ENCODE measurements around the gene GPR89A.
"Not testable (repeated sequence)": the region's sequence is repeated elsewhere in the genome, so short reads cannot be mapped to it uniquely, and the experiment has no call there.

Gene GPR89A

DNA sequence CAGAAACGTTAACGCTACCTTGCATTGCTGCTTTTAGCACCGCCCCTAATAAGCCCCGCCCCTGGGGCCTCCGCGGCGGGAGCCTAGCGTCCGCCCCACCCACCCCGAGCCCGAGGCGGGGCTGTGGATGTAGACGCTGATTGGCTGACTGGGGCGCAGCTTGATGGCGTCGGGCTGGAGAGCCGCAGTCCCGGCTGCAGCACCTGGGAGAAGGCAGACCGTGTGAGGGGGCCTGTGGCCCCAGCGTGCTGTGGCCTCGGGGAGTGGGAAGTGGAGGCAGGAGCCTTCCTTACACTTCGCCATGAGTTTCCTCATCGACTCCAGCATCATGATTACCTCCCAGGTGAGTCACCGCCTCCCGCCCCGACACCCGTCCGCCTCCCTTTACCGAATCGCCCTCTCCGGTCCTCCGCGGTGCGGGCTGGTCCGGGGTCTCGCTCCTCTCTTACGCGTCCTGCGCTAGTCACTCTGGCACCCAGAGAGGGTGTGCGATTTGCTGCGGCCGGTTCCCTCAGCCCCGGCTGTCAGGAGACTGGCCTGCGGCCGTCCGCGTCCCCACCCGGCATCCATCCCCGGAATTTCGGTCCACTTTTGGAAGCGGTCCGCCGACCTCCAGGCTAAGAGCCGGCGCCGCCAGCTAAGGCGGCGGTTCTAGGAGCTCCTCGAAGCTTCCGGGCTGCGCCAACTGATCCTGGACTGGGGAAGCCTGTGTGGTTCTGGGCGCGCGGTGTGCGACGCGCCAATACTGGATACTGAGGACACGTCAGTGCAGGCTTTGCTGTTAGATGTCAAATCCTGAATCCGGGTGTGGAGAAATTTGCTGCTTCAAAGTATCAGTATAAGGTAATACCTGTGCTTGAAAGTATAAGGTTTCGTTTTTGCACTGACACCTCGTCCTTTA is at the start of gene GPR89A:
Gene GPR89A, plus strand, starts transcription at position 156 of the 901 bp plus-strand sequence. Its CDS starts 146 bp downstream, at position 302.
- peak; percentile 91 for DNase-seq

DNA sequence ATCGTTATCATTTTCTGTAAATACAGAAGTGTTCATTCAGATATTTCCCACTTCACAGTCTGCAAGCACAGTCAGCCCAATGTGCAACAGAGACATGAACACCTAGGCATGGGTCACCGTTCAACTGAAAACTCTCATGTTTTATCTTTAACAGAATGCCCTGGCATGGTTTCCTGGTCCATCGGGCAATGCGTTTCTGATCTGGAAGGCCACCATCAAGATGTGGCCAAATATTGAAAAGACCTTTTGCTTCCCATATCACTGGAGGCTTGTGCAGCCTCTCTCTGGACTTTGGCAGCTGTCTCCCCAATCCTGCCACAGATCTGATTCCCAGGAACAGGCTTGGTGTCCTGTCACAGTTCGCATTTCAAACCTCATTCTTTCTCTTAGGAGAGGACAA is 21.0 kb upstream of the GPR89A start:
- DNase-seq = not testable (repeated sequence)

DNA sequence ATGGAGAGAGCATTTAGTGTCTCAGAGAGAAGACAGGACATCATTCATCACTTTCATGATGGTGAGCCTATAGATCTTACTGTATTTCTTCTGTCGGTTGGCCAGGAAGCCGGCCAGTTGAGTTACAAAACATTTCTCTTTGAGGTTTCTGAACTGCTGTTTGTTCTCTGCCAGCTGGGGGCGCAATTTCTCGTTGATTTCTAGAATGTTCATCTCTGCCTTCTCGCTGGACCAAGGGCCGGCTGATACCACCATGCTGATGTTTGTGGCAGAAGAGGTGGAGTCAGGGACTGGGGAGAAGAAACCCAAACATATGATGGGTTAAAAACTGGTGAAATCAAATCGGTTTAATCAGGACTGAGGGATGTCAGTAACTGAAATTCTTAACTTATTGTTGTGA is 17.0 kb upstream of the GPR89A start:
- DNase-seq = not testable (repeated sequence)

DNA sequence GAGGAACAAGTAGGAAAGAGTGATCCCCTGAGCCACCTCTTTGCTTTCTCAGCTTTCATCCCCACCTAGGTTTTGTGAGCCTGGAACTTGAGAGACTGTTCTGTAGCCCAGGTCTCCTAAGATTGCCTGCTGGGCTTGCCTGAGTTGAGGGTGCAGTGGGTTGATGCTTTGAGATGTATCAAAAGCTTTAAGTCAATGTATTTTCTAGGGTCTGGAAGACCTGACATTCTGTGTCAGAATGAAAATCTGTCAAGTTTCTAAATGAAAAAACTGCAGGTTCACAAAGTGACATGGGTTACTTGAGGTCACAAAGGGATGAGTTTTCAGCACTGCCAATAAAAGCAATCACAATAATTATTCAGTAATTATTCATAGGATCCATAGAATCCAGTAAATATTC is 15.4 kb upstream of the GPR89A start:
- not testable (repeated sequence) for DNase-seq

DNA sequence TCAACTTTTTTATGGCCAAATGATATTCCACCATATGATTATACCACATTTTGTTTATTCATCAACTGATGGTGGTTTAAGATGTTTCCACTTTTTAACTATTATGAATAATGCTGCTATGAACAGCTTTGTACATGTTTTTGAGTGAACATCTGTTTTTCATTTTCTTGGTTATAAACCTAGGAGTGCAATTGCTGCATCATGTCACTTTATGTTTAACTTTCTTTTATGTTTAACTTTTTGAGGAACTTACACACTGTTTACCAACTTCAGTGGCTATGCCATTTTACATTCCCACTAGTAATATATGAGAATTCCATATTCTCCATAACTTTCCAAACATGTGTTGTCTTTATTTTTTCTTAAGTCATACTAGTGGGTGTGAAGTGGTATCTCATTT is 12.4 kb upstream of the GPR89A start:
- DNase-seq = not testable (repeated sequence)

DNA sequence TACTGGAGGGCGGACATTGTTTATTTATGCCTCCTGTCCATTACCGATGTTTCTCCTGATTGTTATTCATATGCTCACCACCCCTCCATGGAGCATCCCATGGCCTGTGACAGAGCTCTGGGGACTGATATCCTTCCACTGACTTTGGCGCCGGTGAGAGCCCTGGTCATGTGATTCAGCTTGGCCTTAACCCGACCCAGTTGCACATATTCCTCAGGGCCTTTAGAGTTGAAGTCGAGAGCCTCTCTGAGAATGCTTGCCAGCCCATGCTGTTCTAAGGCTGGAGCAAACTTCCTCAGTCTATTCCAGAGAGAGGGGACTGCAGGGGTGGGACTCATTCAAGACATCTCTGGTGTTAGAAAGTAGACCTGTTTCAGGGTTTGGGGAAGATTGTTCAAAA is 11.6 kb upstream of the GPR89A start:
- DNase-seq = not testable (repeated sequence)

DNA sequence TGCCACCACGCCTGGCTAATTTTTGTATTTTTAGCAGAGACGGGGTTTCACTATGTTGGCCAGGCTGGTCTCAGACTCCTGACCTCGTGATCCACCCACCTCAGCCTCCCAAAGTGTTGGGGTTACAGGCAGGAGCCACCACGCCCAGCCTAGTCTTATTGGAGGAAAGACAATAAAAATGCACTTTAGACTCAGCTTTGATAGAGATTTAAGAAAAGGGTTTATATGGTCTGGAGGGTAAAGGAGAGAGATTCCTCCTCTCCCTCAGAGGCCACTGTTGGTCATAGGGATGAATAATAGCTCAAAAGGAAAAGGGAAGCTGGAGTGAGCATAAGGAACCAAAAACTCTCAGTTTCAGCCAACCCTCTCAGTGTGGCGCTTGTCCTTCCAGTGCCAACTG is 8.4 kb upstream of the GPR89A start:
- DNase-seq = not testable (repeated sequence)

DNA sequence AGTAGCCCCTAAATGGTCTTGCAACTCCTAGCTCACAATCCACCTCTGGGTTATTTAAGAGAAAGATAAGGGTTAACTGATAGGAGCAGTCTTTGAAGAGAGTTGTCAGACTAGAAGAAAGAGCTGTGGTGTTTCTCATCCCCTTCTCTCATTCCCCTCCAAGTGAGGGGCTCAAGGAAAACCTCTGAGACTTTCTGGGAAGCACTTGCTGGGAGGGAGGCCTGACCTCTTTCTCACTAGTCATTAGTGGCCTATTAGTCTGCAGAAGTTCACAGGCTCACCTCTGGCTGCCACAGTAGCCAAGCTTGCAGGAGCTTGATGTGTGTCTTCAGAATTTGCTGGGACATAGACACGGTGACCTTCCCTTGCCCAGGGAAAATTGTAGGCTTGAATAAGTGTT is 6.2 kb upstream of the GPR89A start:
- DNase-seq = no peak

DNA sequence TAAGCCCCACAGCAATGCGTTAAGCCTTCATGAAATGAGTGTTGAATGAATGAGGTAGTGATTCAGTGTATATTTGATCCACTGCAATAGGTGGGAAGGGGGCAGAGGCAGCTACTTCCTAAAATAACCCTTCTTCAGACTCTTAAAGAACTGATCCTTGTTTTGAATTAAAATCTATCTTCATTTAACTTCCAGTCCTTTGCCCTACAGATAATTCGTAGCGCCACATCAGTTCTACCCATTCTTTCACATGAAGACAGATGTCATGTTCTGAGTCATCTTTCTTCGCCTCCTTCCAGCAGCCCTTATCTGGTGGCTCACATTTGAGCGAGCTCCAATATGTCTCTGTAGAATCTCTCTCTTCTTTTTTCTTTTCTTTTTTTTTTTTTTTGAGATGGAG is 948 bp upstream of the GPR89A start:
- not testable (repeated sequence) for DNase-seq

DNA sequence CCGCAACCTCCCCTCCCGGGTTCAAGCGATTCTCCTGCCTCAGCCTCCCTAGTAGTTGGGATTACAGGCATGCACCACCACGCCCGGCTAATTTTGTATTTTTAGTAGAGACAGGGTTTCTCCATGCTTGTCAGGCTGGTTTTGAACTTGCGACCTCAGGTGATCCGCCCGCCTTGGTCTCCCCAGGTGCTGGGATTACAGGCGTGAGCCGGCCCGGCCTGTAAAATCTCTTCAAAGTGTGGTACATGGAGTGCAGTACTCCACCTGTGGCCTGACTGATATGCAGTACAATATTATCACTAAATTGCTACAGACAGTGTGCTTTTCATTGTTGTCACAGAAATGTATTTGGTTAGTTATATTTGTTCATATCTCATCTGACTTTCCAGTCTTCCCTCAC is 499 bp upstream of the GPR89A start:
- not testable (repeated sequence) for DNase-seq

DNA sequence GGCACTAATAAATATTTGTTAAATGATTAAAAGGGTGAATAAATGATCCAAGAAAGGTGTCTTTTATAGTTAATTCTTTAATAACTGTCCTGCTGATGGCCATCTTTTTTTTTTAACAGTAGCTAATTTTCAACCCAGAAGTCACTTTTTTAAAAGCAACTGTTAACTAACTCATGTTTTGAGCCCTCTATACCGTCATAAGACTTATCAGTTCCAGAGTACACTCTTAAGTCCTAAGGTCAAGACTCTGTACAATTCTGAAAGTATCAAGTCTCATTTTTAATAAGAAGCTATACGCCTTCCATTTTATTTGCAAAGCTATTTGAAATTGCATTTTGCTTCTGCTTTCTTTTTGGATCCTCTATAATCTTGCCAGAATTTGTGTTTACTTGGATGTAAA is 3.0 kb downstream of the GPR89A start:
- not testable (repeated sequence) for DNase-seq

DNA sequence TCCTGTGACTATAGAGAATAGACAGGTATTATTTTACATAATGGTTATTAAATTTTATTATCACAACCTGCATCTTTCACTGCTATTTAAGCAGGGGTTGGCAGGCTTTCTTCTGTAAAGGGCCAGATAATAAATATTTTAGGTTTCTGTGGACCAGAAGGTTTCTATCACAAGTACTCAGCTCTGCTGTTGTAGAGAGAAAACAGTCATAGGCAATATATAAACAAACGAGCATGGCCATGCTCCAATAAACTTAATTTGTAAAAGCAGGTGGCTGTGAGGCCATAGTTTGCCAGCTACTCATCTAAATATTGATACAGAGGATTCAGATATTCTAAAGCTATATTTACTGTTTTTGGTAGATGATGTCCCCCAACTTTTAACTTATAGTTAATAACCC is 12.3 kb downstream of the GPR89A start:
- not testable (repeated sequence) for DNase-seq

DNA sequence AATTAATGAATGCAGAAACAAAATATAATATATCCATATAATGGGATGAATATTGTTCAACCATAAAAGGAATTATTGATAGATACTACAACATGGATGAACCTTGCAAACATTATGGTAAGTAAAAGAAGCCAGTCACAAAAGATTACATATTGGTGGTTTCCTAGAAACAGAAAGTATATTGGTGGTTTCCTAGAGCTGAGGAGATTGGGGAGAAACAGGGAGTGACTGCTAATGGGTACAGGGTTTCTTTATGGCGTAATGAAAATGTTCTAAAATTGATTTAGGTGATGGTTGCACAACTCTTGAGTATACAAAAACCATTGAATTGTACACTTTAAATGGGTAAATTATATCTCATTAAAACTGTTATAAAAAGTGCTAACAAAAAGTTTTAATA is 14.4 kb downstream of the GPR89A start:
- DNase-seq = not testable (repeated sequence)

DNA sequence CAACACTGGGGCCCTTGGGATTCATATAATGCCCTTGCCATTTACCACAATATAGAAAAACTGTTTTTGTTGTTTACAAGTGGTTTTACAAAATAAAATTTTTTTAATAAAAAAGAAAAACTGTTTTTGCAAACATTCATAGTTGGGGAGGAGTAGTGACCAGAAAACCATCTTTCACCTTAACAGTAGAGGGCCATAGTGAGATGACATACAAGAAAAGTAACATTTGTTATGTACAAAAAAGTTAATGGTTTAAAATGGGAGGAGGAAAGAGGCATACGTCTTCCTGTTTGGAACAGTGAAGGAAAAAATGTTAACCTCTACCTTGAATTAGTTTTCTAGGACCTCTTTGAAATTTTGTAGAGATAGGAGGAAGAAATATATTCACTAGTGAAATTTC is 28.4 kb downstream of the GPR89A start:
- not testable (repeated sequence) for DNase-seq

DNA sequence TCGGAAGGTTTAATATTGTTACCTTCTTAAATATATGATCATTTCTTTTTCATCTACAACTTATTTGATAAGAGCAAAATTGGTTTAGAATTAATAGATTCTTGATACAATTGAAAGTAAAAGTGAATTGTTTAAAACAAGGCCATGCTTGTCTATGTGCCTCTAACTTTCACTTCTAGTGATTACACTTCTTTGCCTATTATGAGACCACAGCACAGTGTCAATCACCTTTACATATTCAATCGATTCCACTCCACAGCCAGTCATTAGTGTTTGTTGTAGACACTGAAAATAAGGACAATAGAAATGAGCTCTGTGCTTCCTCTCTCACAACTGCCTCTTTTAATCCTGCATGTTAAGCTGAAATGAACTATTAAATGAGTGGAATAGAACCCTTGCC is 34.1 kb downstream of the GPR89A start:
- DNase-seq = not testable (repeated sequence)

DNA sequence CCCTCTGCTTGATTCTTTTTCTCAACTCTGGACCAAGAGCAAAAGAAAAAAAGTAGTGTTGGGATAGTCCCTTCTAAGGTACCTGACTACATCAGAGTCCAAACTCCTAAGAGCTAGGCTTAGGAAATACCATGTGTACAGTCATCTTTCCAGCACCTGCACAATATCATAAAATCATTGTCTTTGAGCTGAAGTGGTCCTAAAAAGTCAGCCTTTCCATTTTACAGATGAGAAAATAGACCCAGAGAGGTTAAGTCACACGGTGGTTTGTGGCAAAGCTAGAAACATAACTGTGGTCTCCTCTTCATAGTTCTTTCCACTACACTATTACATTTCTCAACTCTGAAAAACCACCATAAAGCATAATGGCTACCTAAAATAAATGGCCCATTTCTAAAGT is 36.2 kb downstream of the GPR89A start:
- not testable (repeated sequence) for DNase-seq

DNA sequence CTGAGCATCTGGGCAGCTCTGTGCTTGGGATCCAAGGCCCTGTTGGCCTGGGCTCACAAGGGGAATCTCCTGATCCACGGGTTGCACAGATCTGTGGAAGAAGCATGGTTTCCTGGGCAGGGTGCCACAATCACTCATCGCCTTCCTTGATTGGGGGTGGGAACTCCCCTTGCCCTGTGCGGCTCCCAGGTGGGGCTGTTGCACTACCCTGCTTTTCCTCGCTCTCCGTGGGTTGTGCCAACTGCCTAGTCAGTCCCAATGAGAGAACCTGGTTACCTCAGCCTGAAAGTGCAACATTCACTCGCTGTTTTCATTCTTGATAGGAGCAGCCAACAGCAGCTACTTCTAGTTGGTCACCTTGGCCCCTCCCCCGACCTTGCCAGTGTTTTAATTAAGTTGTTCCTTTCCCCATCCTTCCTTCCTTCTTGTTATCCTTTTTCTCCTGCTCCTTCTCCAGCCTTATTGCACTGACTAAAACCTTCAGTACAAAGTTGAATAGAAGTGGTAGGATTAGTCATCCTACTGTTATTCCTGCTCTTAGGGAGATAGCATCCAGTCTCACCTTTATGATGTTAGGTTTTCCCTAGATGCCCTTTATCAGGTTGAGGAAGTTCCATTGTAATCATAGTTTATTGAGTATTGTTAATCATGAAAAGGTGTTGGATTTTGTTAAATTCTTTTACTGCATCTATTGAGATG is 48.6 kb downstream of the GPR89A start:
- DNase-seq = not testable (repeated sequence)

DNA sequence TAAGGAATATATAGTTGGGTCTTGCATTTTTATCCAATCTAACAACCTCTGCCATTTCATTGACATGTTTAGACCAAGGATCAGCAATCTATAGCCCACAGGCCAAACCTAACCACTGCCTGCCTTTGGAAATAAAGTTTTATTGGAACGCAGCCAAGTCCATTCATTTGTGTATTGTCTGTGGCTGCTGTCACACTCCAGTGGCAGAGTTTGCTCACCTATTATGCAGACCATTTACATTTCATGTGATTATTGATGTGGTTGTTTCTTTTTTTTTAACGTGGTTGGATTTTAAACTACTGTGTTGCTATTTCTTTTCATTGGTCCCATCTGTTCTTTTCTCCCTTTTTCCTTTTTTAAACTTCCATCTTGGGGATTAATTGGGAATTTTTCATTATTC is 54.7 kb downstream of the GPR89A start:
- peak; percentile 27 for DNase-seq

DNA sequence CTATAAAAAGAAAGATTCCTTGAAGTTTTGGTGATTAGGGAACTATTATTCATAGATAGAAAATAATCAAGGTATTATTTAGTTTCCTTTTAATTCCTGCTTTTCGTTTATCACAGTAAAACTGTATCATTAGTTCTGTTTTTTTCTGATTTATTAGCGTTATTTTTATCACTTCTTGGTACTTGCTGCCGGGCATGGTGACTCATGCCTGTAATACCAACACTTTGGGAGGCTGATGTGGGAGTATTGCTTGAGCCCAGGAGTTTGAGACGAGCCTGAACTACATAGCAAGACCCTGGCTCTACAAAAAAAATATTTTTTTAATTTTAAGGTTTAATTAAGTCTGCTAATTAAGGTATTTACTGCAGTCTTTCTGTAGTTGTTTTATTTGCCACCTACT is 57.2 kb downstream of the GPR89A start:
- DNase-seq = peak; percentile 18

DNA sequence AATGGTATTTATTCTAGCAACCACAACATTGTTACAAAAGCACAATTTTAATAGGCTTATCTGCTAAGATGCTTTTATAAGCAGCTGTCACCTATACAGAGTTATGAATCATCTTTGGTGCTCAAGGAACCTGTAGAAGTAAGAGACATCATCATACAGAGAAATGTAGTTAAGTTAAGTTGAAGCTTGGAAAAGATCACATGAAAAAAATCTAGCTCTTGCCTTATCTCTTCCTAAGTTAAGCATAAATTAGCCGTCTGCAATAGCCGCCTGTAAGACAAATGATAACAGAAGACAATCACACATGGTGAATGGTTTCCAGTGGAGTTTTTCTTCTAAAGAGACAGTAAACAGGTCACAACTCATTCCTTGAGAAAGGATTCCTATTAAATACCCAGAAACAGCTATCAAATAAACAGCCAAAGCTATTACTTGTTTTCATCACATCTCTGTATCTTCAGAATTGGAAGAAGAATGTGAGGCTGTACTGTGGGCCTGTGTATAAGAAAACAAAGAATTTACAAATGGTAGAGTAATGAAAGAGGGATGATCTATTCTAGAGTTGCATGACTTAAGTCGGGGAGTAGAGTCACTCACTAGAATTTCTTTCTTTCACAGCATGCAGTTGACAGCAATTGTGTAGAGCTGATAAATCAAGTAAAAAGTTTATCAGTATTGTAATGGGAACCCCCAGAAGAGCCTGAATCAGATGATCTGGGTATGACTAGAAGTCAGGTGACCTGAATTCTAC is 63.4 kb downstream of the GPR89A start:
- not testable (repeated sequence) for DNase-seq

DNA sequence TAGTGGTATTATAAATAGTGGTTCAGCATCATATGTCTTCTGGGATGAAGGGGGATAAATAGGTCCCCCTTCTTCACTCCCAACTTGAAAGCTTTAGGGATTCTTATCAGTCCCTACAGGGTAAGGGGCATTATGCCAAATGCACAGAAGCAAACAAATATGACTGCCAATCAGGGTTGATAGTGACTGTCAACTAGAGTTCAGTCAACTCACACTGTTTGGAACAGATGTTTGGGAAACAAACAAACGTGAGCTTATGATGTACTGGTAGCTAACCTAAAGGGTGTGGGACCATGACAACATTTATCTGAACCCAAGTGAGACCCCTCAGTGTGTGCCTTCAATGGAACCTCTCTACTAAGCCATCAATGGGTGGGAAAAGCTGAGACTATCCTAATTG is 65.4 kb downstream of the GPR89A start:
- not testable (repeated sequence) for DNase-seq

DNA sequence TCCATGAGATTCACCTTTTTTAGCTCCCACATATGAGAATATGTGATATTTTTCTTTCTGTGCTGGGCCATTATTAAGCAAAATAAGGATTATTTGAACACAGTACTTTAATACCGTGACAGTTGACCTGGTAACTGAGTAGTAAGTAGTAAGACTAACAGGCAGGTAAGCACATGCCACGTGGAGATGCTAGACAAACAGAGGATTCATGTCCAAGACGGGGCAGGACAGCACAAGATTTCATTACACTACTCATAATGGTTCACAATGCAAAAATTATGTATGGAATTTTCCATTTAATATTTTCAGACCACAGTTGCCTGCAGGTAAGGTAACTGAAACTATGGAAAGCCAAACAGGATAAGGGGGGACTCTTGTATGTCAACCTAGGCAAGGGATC is 77.1 kb downstream of the GPR89A start:
- DNase-seq = not testable (repeated sequence)

DNA sequence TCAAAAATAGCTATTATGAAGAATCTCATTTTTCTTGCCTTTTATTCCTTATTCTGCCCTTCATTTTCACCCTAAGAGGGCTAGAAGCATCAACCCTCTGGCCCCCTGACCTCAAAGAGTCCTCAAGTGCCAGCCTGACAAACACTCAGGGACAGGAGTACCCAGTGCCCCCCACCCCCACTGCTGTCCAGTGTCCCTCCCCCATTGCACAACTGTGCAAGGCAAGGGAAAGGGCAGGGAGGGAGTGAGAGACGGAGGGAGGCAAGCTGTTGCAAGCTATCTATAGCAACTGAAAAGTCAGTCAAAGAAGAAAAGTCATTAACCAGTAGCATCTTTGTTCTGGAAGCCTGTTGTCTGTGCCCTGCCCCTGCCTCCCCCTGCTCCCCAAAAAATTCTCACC is 78.3 kb downstream of the GPR89A start:
- DNase-seq = not testable (repeated sequence)
